ENCODE results near the gene ARL16. TPM values are rescaled to one million over a fixed set of nuclear protein-coding genes. Genes with fewer than 3 reads are reported as not detected.

Gene ARL16
- total RNA-seq, 2 donors from 2014 or later: 34.4 to 40.7 TPM

Other genes starting within 250 kb of the ARL16 start
- gene ACTG1, start 171.0 kb downstream of the ARL16 start, total RNA-seq: 1,000 to 10,000 TPM; 4,421 to 4,935 TPM
- 1 to 10 TPM; 4.2 to 9.2 TPM for gene FSCN2, start 155.4 kb downstream of the ARL16 start, total RNA-seq
- gene FAAP100, start 131.4 kb downstream of the ARL16 start, total RNA-seq: 10 to 100 TPM; 43.2 to 57.9 TPM
- gene NPLOC4, start 46.7 kb downstream of the ARL16 start, total RNA-seq: 100 to 1,000 TPM in 1 of 2 donors, 10 to 100 TPM in 1; 77.3 to 105 TPM
- gene TSPAN10, start 46.6 kb downstream of the ARL16 start, total RNA-seq: under 1 TPM in 1 of 2 donors, not detected in 1; 0.27 TPM
- gene PDE6G, start 27.3 kb downstream of the ARL16 start, total RNA-seq: not detected
- gene OXLD1, start 17.2 kb downstream of the ARL16 start, total RNA-seq: 10 to 100 TPM; 13.7 to 33.6 TPM
- 10 to 100 TPM in 1 of 2 donors, 1 to 10 TPM in 1; 7.3 to 10.8 TPM for gene CCDC137, start 17.1 kb downstream of the ARL16 start, total RNA-seq
- 100 to 1,000 TPM in 1 of 2 donors, 10 to 100 TPM in 1; 93.8 to 108 TPM for gene HGS, start 214 bp upstream of the ARL16 start, total RNA-seq
- gene MRPL12, start 19.6 kb upstream of the ARL16 start, total RNA-seq: 10 to 100 TPM; 19.8 to 33.4 TPM
- 1 to 10 TPM; 2.2 to 4.7 TPM for gene SLC25A10, start 28.5 kb upstream of the ARL16 start, total RNA-seq
- gene GCGR, start 120.4 kb upstream of the ARL16 start, total RNA-seq: not detected
- 100 to 1,000 TPM in 1 of 2 donors, 10 to 100 TPM in 1; 57.5 to 116 TPM for gene MCRIP1, start 149.5 kb upstream of the ARL16 start, total RNA-seq
- gene PPP1R27, start 151.3 kb upstream of the ARL16 start, total RNA-seq: not detected
- gene P4HB, start 176.7 kb upstream of the ARL16 start, total RNA-seq: 100 to 1,000 TPM; 515 to 655 TPM
- 100 to 1,000 TPM; 206 to 324 TPM for gene ARHGDIA, start 187.5 kb upstream of the ARL16 start, total RNA-seq
- gene ALYREF, start 207.8 kb upstream of the ARL16 start, total RNA-seq: 10 to 100 TPM; 43.8 to 51.4 TPM
- 100 to 1,000 TPM in 1 of 2 donors, 10 to 100 TPM in 1; 94.1 to 120 TPM for gene ANAPC11, start 207.9 kb upstream of the ARL16 start, total RNA-seq
- gene NPB, start 218.4 kb upstream of the ARL16 start, total RNA-seq: 1 to 10 TPM in 1 of 2 donors, under 1 TPM in 1; 0.35 to 2.6 TPM
- 10 to 100 TPM; 13.6 to 81.9 TPM for gene PCYT2, start 227.6 kb upstream of the ARL16 start, total RNA-seq
- gene SIRT7, start 234.4 kb upstream of the ARL16 start, total RNA-seq: 10 to 100 TPM; 15.8 to 41.3 TPM
- 10 to 100 TPM; 29.8 to 32.1 TPM for gene MAFG, start 243.9 kb upstream of the ARL16 start, total RNA-seq

Measured in thoracic aorta (tissue), 2 donors.